Measurements from ENCODE around the gene LPP.

LPP gene

DNA sequence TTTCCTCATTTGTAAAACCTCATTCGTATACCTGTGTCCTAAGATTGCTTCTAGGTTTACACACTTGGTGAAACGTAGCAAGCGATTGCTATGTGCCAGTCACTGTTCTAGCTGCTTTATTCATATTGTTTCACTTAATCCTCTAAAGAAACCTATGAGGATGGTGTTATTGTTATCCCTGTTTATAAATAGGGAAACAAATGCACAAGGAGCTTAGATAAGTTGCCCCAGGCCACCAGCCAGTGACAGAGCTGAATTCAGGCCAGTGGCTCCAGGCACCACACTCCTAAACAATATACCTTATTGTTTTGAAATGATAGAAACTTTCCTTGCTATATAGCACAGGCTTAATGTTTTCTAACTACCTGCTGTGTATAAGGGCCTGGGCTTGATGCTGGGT, 44.0 kb downstream of the LPP start:
- no peak for DNase-seq

DNA sequence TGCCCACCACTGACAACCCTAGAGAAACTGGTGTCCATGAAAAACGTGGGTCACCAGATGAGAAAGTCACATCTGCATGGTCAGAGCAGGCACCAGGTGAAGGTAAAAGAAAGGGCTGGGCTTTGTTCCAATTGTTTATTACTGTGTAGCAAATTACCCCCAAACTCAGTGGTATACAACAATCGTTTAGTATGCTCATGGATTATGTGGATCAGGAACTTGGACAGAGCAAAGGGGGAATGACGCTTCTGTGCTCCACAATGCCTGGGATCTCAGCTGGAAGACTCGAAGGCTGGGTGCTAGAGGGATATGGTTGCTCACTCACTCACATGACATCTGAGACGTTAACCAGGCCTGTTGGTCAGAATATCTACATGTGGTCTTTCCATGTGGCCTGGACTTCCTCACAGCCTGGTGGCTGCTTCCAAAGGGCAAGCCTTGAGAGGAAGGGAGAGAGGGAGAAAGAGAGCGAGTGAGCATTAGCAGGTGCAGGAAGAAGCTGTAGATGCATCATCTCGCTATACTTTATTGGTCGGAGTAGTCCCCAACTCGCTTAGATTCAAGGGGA, 44.9 kb downstream of the LPP start:
- no peak for DNase-seq

DNA sequence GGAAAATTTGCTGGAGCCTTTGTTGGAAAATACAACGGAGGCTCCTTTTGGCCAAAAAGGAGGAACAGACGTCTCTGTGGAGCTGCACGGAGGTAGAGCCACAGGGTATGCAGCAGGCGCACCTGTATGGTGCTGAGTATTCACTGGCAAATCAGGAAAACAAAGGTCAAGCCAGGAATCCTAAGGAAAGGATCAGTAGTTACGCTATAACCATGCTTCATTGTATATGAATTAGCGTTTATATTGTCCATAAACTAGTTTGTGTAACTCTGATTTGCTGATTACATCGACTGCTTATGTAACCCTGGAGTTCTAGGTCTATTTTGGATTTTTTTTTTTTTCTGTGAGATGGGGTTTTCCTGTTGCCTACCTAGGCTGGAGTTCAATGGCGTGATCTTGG, 45.4 kb downstream of the LPP start:
- no peak for DNase-seq

- no peak for DNase-seq
These were observed 46.5 kb downstream of the LPP start for GRCh38 chr3:188200481-188200880.

GRCh38 chr3:188202358-188203138, 48.6 kb downstream of the LPP start:
- no peak for DNase-seq

GRCh38 chr3:188204526-188204925, 50.6 kb downstream of the LPP start:
- no peak for DNase-seq

GRCh38 chr3:188205992-188206416, 52.0 kb downstream of the LPP start:
- DNase-seq, result no peak

GRCh38 chr3:188206787-188207186, 52.8 kb downstream of the LPP start:
- DNase-seq, result no peak

GRCh38 chr3:188207941-188208515, 54.1 kb downstream of the LPP start:
- no peak for DNase-seq

GRCh38 chr3:188208516-188208981, 54.6 kb downstream of the LPP start:
- no peak for DNase-seq

GRCh38 chr3:188209034-188209433, 55.1 kb downstream of the LPP start:
- DNase-seq, result no peak

DNA sequence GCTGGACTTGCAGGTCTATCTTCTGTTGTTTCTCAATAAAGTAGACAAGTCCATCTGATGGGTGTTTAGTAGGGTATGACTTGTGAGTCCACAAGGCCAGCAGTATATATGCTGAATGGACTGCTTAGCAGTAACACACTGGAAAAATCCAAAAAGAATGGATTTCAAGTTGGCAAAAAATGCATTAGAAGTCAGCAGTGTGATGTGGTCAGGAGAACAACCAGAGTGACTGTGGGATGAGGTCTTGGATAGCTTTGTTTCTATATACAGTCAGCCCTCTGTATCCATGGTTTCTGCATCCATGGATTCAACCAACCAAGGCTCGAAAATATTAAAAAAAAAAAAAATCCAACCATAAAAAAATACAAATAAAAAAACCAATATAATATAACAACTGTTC, 55.8 kb downstream of the LPP start:
- DNase-seq, result no peak

DNA sequence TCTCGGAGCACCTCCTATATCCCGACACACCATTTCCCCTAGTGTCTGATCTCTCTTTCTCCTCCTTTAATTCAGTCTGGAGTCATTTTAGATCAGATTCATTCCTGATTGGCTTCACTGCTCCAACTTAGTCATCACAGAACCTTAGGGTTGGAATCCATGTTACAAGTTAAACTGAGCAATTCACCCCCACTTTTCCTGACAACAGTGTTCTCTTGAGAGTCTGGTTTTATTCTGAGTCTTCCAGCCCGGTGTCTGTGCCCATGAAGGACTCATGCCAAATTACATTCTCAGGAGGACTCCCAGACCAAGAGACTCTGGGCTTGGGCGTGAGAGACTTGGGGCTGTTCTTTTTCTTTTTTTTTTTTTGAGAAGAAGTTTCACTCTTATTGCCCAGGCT, 57.5 kb downstream of the LPP start:
- no peak for DNase-seq

- no peak for DNase-seq
These were observed 58.5 kb downstream of the LPP start for GRCh38 chr3:188212308-188212969.

DNA sequence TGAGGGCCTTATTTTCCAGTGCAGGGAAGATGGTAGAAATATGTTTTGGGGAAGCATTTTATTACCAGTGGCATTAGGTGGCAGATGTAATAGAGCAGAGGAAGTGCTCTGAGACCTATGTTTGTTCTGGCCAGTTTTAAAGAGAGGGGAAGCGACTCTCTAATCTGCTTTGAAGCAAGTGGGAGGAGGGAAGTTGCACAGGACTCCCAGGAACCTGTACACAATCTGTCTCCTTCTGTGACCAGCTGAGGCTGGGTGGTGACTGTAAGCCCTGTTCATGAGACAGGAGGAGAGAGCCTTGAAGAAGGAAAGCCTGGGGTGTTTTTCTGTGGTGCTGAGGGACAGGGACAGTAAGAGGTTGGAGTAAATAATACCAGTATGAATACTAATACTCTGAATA, 60.5 kb downstream of the LPP start:
- DNase-seq, result no peak

DNA sequence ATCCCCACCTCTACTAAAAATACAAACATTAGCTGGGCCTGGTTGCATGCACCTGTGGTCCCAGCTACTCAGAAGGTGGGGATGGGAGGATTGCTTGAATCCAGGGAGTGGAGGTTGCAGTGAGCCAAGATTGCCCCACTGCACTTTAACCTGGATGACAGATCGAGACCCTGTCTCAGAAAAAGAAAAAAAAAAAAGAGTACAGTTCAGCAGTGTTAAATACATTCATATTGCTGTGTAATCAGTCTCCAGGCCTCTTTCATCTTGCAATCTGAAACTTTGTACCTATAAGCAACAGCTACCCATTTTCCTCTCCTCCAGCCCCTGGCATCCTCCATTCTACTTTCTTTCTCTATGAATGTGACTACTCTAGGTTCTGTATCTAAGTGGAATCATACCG, 61.2 kb downstream of the LPP start:
- no peak for DNase-seq

DNA sequence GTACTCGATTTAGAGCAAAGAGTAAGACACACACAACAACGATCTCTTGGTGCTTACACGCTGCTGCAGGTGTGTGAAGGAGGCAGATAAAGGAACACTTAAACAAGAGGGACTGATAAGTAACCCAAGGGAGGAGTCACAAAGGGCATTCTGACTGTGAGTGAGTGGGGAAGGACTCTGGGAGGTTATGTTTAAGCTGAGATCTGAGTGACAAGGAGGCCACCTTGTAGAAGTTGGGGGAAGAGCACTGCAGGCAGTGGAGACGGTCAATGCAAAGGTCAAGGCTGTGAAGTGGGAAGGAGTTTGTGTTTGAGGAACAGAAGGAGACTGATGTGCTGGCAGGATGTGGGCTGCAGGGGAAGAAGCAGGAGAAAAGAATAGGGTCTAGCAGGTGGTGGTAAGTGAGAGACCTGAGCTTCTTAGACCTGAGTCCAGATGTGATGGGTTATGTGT, 63.1 kb downstream of the LPP start:
- DNase-seq, result no peak

DNA sequence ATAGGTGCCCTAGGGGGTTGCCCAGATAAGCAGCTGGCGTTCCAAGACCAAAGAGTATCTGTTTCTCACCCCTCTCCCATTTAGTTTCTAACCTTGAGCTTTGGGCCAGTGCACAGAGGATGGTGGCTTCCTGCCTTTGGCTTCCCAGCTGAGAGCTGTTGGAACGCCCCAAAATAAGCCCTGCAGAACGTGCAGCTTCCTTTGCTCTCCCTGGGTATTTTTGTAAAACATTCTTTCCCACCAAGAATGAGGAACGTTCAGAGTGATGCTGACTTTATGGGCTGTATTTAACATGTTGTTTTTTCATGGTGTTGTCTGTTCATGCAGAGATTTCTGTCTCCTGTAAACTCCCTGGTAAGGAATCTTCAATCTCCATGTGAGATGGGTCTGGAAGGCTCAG, 63.8 kb downstream of the LPP start:
- no peak for DNase-seq

DNA sequence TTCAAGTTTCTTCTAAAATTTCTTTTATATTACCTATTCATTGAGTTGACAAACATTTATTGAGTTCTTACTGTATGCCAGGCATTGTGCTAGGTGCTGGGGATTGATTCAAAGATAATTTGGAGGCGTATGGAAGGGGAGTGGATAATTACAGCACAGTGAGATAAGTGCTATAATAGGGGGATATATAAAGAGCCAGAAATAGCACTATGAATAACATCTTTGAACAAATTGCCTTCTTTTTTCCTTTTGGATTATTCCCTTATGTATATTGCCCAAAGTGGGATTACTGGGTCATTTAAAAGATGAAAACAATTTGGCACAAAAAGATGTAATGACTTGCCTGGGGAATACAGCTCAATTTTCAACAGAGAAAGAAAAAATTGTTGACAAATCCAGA, 64.6 kb downstream of the LPP start:
- DNase-seq, result no peak

DNA sequence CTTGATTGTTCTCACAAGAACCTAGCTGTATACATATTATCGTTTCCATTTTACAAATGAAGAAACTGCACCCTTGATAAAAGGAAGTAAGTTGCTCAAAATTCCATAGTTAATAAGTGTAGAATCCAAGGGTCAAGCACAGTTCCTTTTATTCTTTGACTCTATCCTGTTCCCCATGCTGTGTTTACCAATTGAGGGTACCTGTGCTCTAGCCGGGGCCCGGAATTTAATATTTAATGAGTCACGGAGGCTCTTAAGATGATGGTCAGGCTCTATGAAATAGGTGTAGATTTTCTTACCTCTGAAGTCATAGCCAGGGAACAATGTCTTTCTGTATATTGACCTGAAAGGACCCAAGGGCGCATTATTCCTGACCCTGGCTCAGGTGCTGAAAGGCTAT, 65.2 kb downstream of the LPP start:
- DNase-seq, result no peak

DNA sequence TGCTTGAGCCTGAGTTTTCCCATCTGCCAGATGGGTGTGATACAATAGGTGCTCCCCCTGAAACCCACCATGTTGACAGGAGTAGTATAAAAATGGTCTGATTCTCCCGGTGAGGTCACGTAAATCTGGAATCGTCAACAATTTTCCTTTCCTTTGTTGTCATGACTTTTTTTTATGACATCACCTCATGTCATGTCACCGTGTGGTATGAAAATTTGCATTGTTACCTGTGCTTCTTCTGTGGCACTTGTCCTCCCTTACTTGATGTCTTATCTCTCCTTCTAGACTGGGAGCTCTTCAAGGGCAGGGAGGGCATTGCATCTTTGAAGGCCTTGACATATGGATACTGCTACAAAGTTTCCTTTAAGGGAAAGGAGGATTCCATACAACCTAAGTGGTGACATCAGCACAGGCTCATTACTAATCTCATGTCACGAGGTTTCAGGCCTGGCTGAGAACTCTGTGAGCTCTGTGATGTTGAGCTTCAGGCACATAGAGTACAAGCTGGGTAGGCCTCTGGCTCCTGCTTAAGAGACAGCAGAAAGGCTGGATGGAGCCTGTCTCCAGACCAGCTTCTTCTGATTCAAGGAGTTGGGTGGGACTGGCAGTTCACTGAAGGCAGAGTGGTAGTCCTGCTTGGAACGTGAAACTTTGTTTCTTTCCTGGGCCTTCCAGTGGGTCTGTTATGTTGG, 66.3 kb downstream of the LPP start:
- DNase-seq, result no peak

GRCh38 chr3:188220988-188221818, 67.2 kb downstream of the LPP start:
- no peak for DNase-seq
